HepG2 (cell line): ENCODE data around the gene P4HB. TPM values are rescaled to one million over a fixed set of nuclear protein-coding genes. Genes with fewer than 3 reads are reported as not detected.

Experiments used
- CBX5 ChIP-seq: sonication (generic); formaldehyde crosslinking; IDR thresholded peaks from 2 replicates; pipeline ENCODE4 v1.4.0; 2020; ENCODE audit warnings: missing genetic modification reagents, borderline replicate concordance
- CREB1 ChIP-seq, 2 experiments: fragments of 450-650 bp in 1 of 2; IDR thresholded peaks; 2 replicates each; pipeline ENCODE4 v1.6.1; 2016 to 2017; ENCODE audit warnings: control low read depth in 1 of 2, mild to moderate bottlenecking in 1 of 2, missing compliant biosample characterization in 1 of 2, missing genetic modification characterization in 1 of 2
- FOXP1 ChIP-seq, 2 experiments: fragments of 450-650 bp in 1 of 2; IDR thresholded peaks; 2 replicates each; pipeline ENCODE4 v1.6.1; 2017 to 2018; ENCODE audit warnings: antibody characterized with exemption in 1 of 2
- GPN1 ChIP-seq: sonication (generic); formaldehyde crosslinking; IDR thresholded peaks from 2 replicates; pipeline ENCODE4 v1.5.1; 2020; ENCODE audit warnings: missing genetic modification reagents, borderline replicate concordance
- JUNB ChIP-seq: sonication (generic); formaldehyde crosslinking; IDR thresholded peaks from 2 replicates; pipeline ENCODE4 v1.8.0; 2022; ENCODE audit warnings: missing genetic modification reagents, mild to moderate bottlenecking, borderline replicate concordance
- MTERF4 ChIP-seq: sonication (generic); formaldehyde crosslinking; IDR thresholded peaks from 2 replicates; pipeline ENCODE4 v1.8.0; 2023; ENCODE audit warnings: mild to moderate bottlenecking, missing genetic modification reagents
- SNAPC4 ChIP-seq: sonication (generic); formaldehyde crosslinking; IDR thresholded peaks from 2 replicates; pipeline ENCODE4 v1.4.0; 2020; ENCODE audit warnings: mild to moderate bottlenecking, missing genetic modification reagents
- TCF7 ChIP-seq: sonication (generic); IDR thresholded peaks from 2 replicates; pipeline ENCODE4 v1.6.1; 2016; ENCODE audit warnings: antibody characterized with exemption, low read depth
- TEAD3 ChIP-seq: optimal IDR thresholded peaks from 2 replicates; pipeline ENCODE3; 2016; ENCODE audit warnings: borderline replicate concordance
- TFDP2 ChIP-seq: sonication (generic); formaldehyde crosslinking; IDR thresholded peaks from 2 replicates; pipeline ENCODE4 v1.4.0; 2020; ENCODE audit warnings: missing genetic modification reagents
- ZBTB39 ChIP-seq: sonication (generic); formaldehyde crosslinking; IDR thresholded peaks from 2 replicates; pipeline ENCODE4 v1.5.0; 2020; ENCODE audit warnings: missing genetic modification reagents
- ZNF180 ChIP-seq: sonication (generic); formaldehyde crosslinking; IDR thresholded peaks from 2 replicates; pipeline ENCODE4 v1.4.0; 2020; ENCODE audit warnings: low read depth, missing genetic modification reagents, borderline replicate concordance
- ZNF691 ChIP-seq: sonication (generic); formaldehyde crosslinking; IDR thresholded peaks from 2 replicates; pipeline ENCODE4 v1.4.0; 2020; ENCODE audit warnings: missing genetic modification reagents, low read depth, mild to moderate bottlenecking, borderline replicate concordance
- ZNF7 ChIP-seq: IDR thresholded peaks from 2 replicates; pipeline ENCODE4 v1.6.1; 2016; ENCODE audit warnings: missing biosample characterization, missing genetic modification reagents
- ZNF800 ChIP-seq: sonication (generic); formaldehyde crosslinking; IDR thresholded peaks from 2 replicates; pipeline ENCODE4 v1.4.0; 2020; ENCODE audit warnings: missing genetic modification reagents
- polyA plus RNA-seq, 8 experiments: library from polyadenylated mRNA; depleted of rRNA in 3 of 8; stranded (reverse) in 7 of 8; unstranded in 1 of 8; fragments of >200 nt; fragmentation: Illumina TruSeq in 4 of 8; extraction: Trizol in 4 of 8; gene quantifications; 2 replicates each; pipeline versions ENCODE4 v1.2.1 to v1.2.3, GENCODE V29; 2011 to 2016; ENCODE audit warnings: low read depth in 4 of 8, missing spikeins in 1 of 8, mixed read lengths in 1 of 8; ENCODE audit not compliant: insufficient read depth in 1 of 8
- total RNA-seq, 5 experiments: library from RNA; depleted of rRNA; stranded (reverse); fragments of >200 nt; fragmentation: Illumina TruSeq; extraction: Trizol; gene quantifications; 2 replicates each; pipeline ENCODE4 v1.2.3, GENCODE V29; 2016; ENCODE audit warnings: low read depth in 1 of 5

Gene P4HB
- total and polyA plus RNA-seq, 2 of the 13 experiments (the other 11 are each of a cell fraction or from before 2014, with no cell fraction given): 185 to 782 TPM

- no peak for TF ChIP-seq SNAPC4 (CRISPR knock-in tag)
- no peak for TF ChIP-seq ZNF180
- TF ChIP-seq MTERF4 (CRISPR knock-in tag): no peak
- TF ChIP-seq FOXP1 (IDR thresholded peaks at IDR 0.05): no peak
- 0 out of 2 replicates have a peak, but pooled peaks have one; percentile 23 for TF ChIP-seq FOXP1 (CRISPR knock-in tag; IDR thresholded peaks at IDR 0.05)
- 0 out of 2 replicates have a peak, but pooled peaks have one; percentile 34 for TF ChIP-seq ZNF691
- no peak for TF ChIP-seq TCF7
- peak; percentile 15; the same call in 1 of the 2 replicates for TF ChIP-seq TFDP2
- no peak for TF ChIP-seq ZBTB39 (CRISPR knock-in tag)
- TF ChIP-seq JUNB (CRISPR knock-in tag): no peak
- no peak for TF ChIP-seq ZNF800 (CRISPR knock-in tag)
- TF ChIP-seq CBX5 (CRISPR knock-in tag): 0 out of 2 replicates have a peak, but pooled peaks have one; percentile 59
- TF ChIP-seq GPN1 (CRISPR knock-in tag): no peak
- TF ChIP-seq ZNF7: no peak
- TF ChIP-seq TEAD3 (CRISPR knock-in tag): no peak
- no peak for TF ChIP-seq CREB1 (IDR thresholded peaks at IDR 0.05)
- TF ChIP-seq CREB1 (CRISPR knock-in tag; IDR thresholded peaks at IDR 0.05): no peak
Observed at GRCh38 chr17:81814748-81815645, 45.3 kb downstream of the P4HB start (continued).
